HepG2 (cell line): ENCODE results near the gene DYSF. TPM values are rescaled to one million over a fixed set of nuclear protein-coding genes. Genes with fewer than 3 reads are reported as not detected.
A peak's percentile ranks its signal among the peaks of the same experiment; 100 is the strongest.

ENCODE experiments used
- ATAC-seq: fragments of 200-7000 bp; cut with Tn5 transposase; 3 replicates; pipeline ENCODE4 v1.9.1; 2020; ENCODE audit warnings: mild to moderate bottlenecking, moderate library complexity
- BruUV-seq: library from RNA; stranded (reverse); fragments of 400-500 nt; replicated peaks from 2 replicates; lab custom pipeline; 2021; lab: Mats Ljungman, UMichigan
- CTCF ChIA-PET: fragments of 300-600 bp; formaldehyde crosslinking; extraction: SDS; loops from one replicate; lab custom pipeline; 2021; ENCODE audit warnings: low total read pairs, inconsistent platforms, low intra/inter-chr PET ratio; lab: Yijun Ruan, JAX
- POLR2A ChIA-PET: fragments of 350-600 bp; sonication (Branson Sonifier 250); formaldehyde crosslinking; loops from one replicate; lab custom pipeline; 2020; ENCODE audit warnings: antibody characterized with exemption, inconsistent platforms; lab: Yijun Ruan, JAX
- DNase-seq: peaks from one replicate; pipeline ENCODE4 v3.0.0-alpha.2; 2015; ENCODE audit warnings: low spot score
- FAIRE-seq: peaks from 3 replicates; lab custom pipeline; 2011; peaks lifted over from hg19 to GRCh38; lab: Jason Lieb, UNC
- H2AFZ ChIP-seq: one replicate; pipeline ENCODE4 v1.6.1; 2011; ENCODE audit warnings: low read length, inconsistent platforms
- H3K27ac ChIP-seq: fragments of 300-600 bp; 3 replicates; pipeline ENCODE4 v1.8.0; 2011; ENCODE audit warnings: mixed run types, mild to moderate bottlenecking, mixed read lengths, low read length, inconsistent platforms; ENCODE audit not compliant: insufficient read depth; ENCODE audit errors: extremely low read length
- H3K27me3 ChIP-seq, 2 experiments: fragments of 200-600 bp in 1 of 2; 2 replicates in 1 of 2; 3 replicates in 1 of 2; pipeline versions ENCODE4 v1.6.0 to v1.8.0; 2011; ENCODE audit warnings: low read length in 2 of 2, mild to moderate bottlenecking in 2 of 2, moderate library complexity in 2 of 2, inconsistent platforms in 1 of 2; ENCODE audit not compliant: insufficient read depth in 2 of 2, control insufficient read depth in 1 of 2
- H3K36me3 ChIP-seq, 2 experiments: fragments of 200-600 bp in 1 of 2; replicated peaks in 1 of 2; 2 replicates in 1 of 2; 3 replicates in 1 of 2; pipeline versions ENCODE4 v1.5.1 to v1.8.0; 2011; ENCODE audit warnings: low read length in 2 of 2, inconsistent platforms in 1 of 2; ENCODE audit not compliant: insufficient read depth in 2 of 2, control insufficient read depth in 1 of 2
- H3K4me1 ChIP-seq: 2 replicates; pipeline ENCODE4 v1.5.1; 2012; ENCODE audit warnings: low read length, inconsistent platforms; ENCODE audit not compliant: insufficient read depth
- H3K4me2 ChIP-seq: 2 replicates; pipeline ENCODE4 v1.6.0; 2011; ENCODE audit warnings: low read depth, low read length, inconsistent platforms
- H3K4me3 ChIP-seq, 3 experiments: fragments of 200-600 bp in 1 of 3; sonication (generic), shearing (Covaris generic) in 1 of 3; replicated peaks in 1 of 3; 2 replicates each; pipeline ENCODE4 v1.5.1; 2011 to 2016; ENCODE audit warnings: low read length in 3 of 3, inconsistent platforms in 2 of 3, low read depth in 2 of 3, mild to moderate bottlenecking in 2 of 3, control low read depth in 1 of 3, mixed read lengths in 1 of 3; ENCODE audit not compliant: insufficient read depth in 1 of 3
- H3K79me2 ChIP-seq: one replicate; pipeline ENCODE4 v1.6.1; 2011; ENCODE audit warnings: low read length, inconsistent platforms; ENCODE audit not compliant: insufficient read depth
- H3K9ac ChIP-seq: 2 replicates; pipeline ENCODE4 v1.6.0; 2011; ENCODE audit warnings: mild to moderate bottlenecking, low read depth, low read length, inconsistent platforms; ENCODE audit not compliant: insufficient read depth
- H3K9me3 ChIP-seq: 2 replicates; pipeline ENCODE4 v1.5.1; 2012; ENCODE audit warnings: mild to moderate bottlenecking, low read length
- H4K20me1 ChIP-seq: 2 replicates; pipeline ENCODE4 v1.6.0; 2011; ENCODE audit warnings: inconsistent platforms, mild to moderate bottlenecking, low read length, moderate library complexity; ENCODE audit not compliant: insufficient read depth
- KDM1A ChIP-seq: IDR thresholded peaks from 2 replicates; pipeline ENCODE4 v1.6.1; 2016; ENCODE audit warnings: missing compliant biosample characterization
- NR3C1 ChIP-seq: sonication (generic); formaldehyde crosslinking; IDR thresholded peaks from 2 replicates; pipeline ENCODE4 v1.4.0; 2020; ENCODE audit warnings: missing genetic modification reagents
- RAD21 ChIP-seq: fragments of 450-650 bp; formaldehyde crosslinking; IDR thresholded peaks from 2 replicates; pipeline ENCODE4 v1.5.0; 2020; ENCODE audit warnings: mild to moderate bottlenecking
- ZNF331 ChIP-seq: sonication (generic); formaldehyde crosslinking; IDR thresholded peaks from 2 replicates; pipeline ENCODE4 v1.4.0; 2020; ENCODE audit warnings: missing genetic modification reagents
- ZNF768 ChIP-seq: sonication (generic); formaldehyde crosslinking; IDR thresholded peaks from 2 replicates; pipeline ENCODE4 v1.4.0; 2020; ENCODE audit warnings: missing genetic modification reagents
- ZNF788 ChIP-seq: sonication (generic); formaldehyde crosslinking; IDR thresholded peaks from 2 replicates; pipeline ENCODE4 v1.5.0; 2020; ENCODE audit warnings: mild to moderate bottlenecking, missing genetic modification reagents, borderline replicate concordance
- WGBS: methylation state at CpG from one replicate; pipeline ENCODE4 v1.1.6; 2017; ENCODE audit warnings: low lambda C conversion rate; 5-methylcytosine and 5-hydroxymethylcytosine counted together
- in situ Hi-C: cut with HindIII; loops from 2 replicates; pipeline ENCODE4 v1.10.0; 2017; ENCODE audit warnings: low pct_unique_long_range_greater_than_20kb; ENCODE audit not compliant: extremely low pct_ligation_motif_present
- intact Hi-C: fragments of 100-400 bp; cut with micrococcal nuclease; formaldehyde crosslinking; loops from one replicate; pipeline ENCODE4 v1.10.0; 2022; ENCODE audit not compliant: unreplicated experiment
- polyA plus RNA-seq, 8 experiments: library from polyadenylated mRNA; depleted of rRNA in 3 of 8; stranded (reverse) in 7 of 8; unstranded in 1 of 8; fragments of >200 nt; fragmentation: Illumina TruSeq in 4 of 8; extraction: Trizol in 4 of 8; gene quantifications; 2 replicates each; pipeline versions ENCODE4 v1.2.1 to v1.2.3, GENCODE V29; 2011 to 2016; ENCODE audit warnings: low read depth in 4 of 8, missing spikeins in 1 of 8, mixed read lengths in 1 of 8; ENCODE audit not compliant: insufficient read depth in 1 of 8
- total RNA-seq, 5 experiments: library from RNA; depleted of rRNA; stranded (reverse); fragments of >200 nt; fragmentation: Illumina TruSeq; extraction: Trizol; gene quantifications; 2 replicates each; pipeline ENCODE4 v1.2.3, GENCODE V29; 2016; ENCODE audit warnings: low read depth in 1 of 5
- TF ChIP-seq, protein P1 (sequence below): IDR thresholded peaks from 2 replicates; pipeline ENCODE4 v1.6.1; 2018; ENCODE audit warnings: missing genetic modification reagents, mild to moderate bottlenecking, missing compliant biosample characterization

Gene DYSF
- total and polyA plus RNA-seq, 2 of the 13 experiments (the other 11 are each of a cell fraction or from before 2014, with no cell fraction given): 0.15 to 2.4 TPM

DNA sequence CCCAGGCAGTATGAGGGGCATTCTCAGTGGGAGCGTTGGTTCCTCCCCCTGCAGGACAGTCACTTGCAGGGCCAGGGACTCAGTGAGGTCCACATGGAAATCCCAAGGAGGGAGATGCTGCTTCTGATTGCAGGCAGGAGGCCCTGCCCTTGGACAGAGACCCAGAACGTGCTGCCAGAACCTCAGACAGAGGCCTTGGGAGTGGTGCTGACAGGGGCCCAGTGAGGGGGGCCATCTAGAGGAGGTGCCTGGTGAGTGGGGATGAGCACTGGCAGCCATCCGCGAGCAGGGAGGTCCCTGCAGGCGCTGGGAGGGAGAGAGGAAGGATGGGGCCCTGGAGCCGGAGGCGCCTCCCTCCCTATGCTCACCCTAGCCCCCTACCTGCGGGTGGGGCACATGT, 133.1 kb downstream of the DYSF start (continued):
- TF ChIP-seq ZNF788 (CRISPR knock-in tag) (no peak), RAD21 (CRISPR knock-in tag) (no peak), ZNF331 (no peak), NR3C1 (CRISPR knock-in tag) (no peak)
- TF ChIP-seq, protein P1, sequence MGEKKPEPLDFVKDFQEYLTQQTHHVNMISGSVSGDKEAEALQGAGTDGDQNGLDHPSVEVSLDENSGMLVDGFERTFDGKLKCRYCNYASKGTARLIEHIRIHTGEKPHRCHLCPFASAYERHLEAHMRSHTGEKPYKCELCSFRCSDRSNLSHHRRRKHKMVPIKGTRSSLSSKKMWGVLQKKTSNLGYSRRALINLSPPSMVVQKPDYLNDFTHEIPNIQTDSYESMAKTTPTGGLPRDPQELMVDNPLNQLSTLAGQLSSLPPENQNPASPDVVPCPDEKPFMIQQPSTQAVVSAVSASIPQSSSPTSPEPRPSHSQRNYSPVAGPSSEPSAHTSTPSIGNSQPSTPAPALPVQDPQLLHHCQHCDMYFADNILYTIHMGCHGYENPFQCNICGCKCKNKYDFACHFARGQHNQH (CRISPR knock-in tag): no peak

DNA sequence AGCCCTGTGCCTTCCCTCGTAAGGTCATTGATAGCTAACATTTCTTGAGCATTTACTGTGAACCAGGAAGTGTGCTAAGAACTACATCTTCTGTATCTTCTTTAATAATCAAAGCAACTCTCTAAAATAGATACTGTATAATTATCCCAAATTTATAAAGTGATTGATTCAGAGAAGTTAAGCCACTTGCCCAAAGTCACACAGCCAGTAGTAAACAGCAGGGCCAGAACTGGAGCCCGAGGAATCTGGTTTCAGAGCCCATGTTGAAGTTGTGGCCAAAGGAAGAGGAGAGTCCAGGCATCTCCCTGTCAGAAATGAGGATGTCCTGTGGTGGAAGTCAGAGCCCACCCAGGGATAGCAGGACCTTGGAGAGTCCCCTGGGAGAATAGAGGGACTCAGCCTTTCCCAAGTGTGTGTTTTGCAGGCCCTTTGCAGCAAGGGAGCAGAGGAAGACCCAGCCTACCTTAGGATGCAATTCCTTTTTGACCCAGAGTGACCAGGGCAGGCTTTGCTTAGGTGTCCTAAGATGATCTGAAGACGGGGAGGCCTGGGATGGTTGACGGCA, 134.2 kb downstream of the DYSF start:
- BruUV-seq: no TSS peak
- Histone ChIP-seq H3K36me3 (no peaks in the 10 kb centered on the region), H3K9me3 (no peaks in the 10 kb centered on the region), H3K27ac (no peak overlapping the region), H3K79me2 (no peaks in the 10 kb centered on the region), H3K9ac (no peak overlapping the region), H4K20me1 (no peaks in the 10 kb centered on the region), H2AFZ (no peak overlapping the region), H3K27me3 (peaks cover 8 to 16% of the 10 kb centered on the region in 2 experiments; a peak in 4 of 5 replicates), H3K4me2 (no peak overlapping the region), H3K4me3 (no peak overlapping the region), H3K4me1 (peaks cover 10% of the 10 kb centered on the region; the same call in 1 of the 2 replicates)
- intact Hi-C loops (no loop called here), in situ Hi-C loops (no loop called here)
- no peak for FAIRE-seq
- no peak for ATAC-seq
- ChIA-PET POLR2A (no interaction called here), CTCF (no interaction called here)
- no peak for DNase-seq
- TF ChIP-seq ZNF788 (CRISPR knock-in tag) (no peak), ZNF768 (CRISPR knock-in tag) (peak; percentile 64; the same call in 1 of the 2 replicates), KDM1A (CRISPR knock-in tag) (no peak)
- WGBS: 69% methylated on average over 4 of the region's 4 CpGs
